Gastroesophageal sphincter (tissue), 3 donors: ENCODE measurements around the gene RIPOR1.

ENCODE experiments used
- EP300 ChIP-seq: sonication (generic); formaldehyde crosslinking; IDR thresholded peaks from one replicate; pipeline ENCODE4 v1.6.1; 2017; ENCODE audit warnings: antibody characterized with exemption, mild to moderate bottlenecking
- POLR2A ChIP-seq, 2 donors: fragments of 450-650 bp; IDR thresholded peaks; one replicate each; pipeline ENCODE4 v1.6.1; 2017; ENCODE audit warnings: antibody characterized with exemption in 2 of 2, mild to moderate bottlenecking in 2 of 2, moderate library complexity in 1 of 2
- POLR2AphosphoS5 ChIP-seq: sonication (generic); formaldehyde crosslinking; IDR thresholded peaks from one replicate; pipeline ENCODE4 v1.6.1; 2017; ENCODE audit warnings: antibody characterized with exemption
- TF ChIP-seq, protein P1 (sequence below), 4 experiments: fragments of 200-600 bp in 2 of 4; fragments of 450-650 bp in 2 of 4; sonication (generic) in 1 of 4; IDR thresholded peaks; one replicate each; pipeline ENCODE4 v1.5.1; 2017 to 2019; ENCODE audit warnings: antibody characterized with exemption in 4 of 4, mild to moderate bottlenecking in 2 of 4, moderate library complexity in 2 of 4

DNA sequence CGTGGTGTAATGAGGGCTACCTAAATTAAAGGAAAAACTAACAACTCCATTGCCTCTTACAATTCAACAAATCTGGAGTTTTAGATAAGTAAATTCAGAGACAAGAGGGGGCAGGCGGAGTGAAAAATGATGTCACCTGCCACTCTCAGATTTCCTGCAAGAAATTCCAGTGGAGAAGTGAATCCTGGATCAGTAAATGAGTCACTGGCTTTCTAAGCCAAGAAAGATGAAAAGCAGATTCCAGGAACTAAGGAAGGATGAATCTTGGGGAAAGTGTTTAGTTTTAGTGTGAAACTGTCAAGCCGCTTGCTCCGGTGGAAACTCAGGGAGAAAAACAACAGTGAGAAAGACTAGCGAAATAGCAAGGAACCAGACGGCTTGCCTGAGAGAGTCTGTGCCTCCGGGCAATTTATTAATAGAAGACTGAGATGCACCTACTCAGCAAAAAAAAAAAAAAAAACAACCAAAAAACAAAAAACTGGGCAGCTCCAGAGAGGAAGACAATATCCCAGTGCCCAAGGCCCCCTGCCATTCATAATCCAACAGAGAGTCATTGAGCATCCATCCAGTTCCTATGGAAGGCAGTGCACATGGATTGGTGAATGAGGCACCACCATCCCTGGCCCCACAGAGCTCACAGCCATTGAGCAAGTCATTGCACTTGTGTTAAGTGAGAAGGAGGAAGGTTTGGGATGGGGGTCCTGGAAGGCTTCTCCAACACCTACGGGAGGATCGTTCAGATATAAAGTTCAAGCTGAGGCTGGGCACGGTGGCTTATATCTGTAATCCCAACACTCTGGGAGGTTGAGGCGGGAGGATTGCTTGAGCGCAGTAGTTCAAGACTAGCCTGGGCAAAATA lies 12.1 kb upstream of the RIPOR1 start:
- TF ChIP-seq, protein P1, sequence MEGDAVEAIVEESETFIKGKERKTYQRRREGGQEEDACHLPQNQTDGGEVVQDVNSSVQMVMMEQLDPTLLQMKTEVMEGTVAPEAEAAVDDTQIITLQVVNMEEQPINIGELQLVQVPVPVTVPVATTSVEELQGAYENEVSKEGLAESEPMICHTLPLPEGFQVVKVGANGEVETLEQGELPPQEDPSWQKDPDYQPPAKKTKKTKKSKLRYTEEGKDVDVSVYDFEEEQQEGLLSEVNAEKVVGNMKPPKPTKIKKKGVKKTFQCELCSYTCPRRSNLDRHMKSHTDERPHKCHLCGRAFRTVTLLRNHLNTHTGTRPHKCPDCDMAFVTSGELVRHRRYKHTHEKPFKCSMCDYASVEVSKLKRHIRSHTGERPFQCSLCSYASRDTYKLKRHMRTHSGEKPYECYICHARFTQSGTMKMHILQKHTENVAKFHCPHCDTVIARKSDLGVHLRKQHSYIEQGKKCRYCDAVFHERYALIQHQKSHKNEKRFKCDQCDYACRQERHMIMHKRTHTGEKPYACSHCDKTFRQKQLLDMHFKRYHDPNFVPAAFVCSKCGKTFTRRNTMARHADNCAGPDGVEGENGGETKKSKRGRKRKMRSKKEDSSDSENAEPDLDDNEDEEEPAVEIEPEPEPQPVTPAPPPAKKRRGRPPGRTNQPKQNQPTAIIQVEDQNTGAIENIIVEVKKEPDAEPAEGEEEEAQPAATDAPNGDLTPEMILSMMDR (IDR thresholded peaks at IDR 0.05) = no peak
- no peak for TF ChIP-seq POLR2AphosphoS5
- TF ChIP-seq EP300 = no peak
- no peak for TF ChIP-seq POLR2A (IDR thresholded peaks at IDR 0.05)
